HepG2 (cell line): ENCODE results near the gene TOGARAM1. TPM values are rescaled to one million over a fixed set of nuclear protein-coding genes. Genes with fewer than 3 reads are reported as not detected.

Source experiments
- HCFC1 ChIP-seq: fragments of 150-350 bp; IDR thresholded peaks from 2 replicates; pipeline ENCODE4 v1.6.1; 2014; ENCODE audit warnings: low read depth, low read length
- HNF4A ChIP-seq: sonication (generic); formaldehyde crosslinking; IDR thresholded peaks from 2 replicates; pipeline ENCODE4 v1.4.0; 2020; ENCODE audit warnings: missing genetic modification reagents
- RFXAP ChIP-seq: sonication (generic); formaldehyde crosslinking; IDR thresholded peaks from 2 replicates; pipeline ENCODE4 v1.4.0; 2020; ENCODE audit warnings: missing genetic modification reagents, borderline replicate concordance
- SATB2 ChIP-seq: sonication (generic); formaldehyde crosslinking; IDR thresholded peaks from 2 replicates; pipeline ENCODE4 v1.5.0; 2020; ENCODE audit warnings: missing genetic modification reagents
- SRY ChIP-seq: sonication (generic); formaldehyde crosslinking; IDR thresholded peaks from 2 replicates; pipeline ENCODE4 v1.8.0; 2022; ENCODE audit warnings: mild to moderate bottlenecking, missing genetic modification reagents
- ZFP90 ChIP-seq: sonication (generic); formaldehyde crosslinking; IDR thresholded peaks from 2 replicates; pipeline ENCODE4 v1.8.0; 2022; ENCODE audit warnings: missing genetic modification reagents, mild to moderate bottlenecking, inconsistent platforms, borderline replicate concordance
- ZKSCAN5 ChIP-seq: sonication (generic); formaldehyde crosslinking; IDR thresholded peaks from 2 replicates; pipeline ENCODE4 v1.5.1; 2020; ENCODE audit warnings: mild to moderate bottlenecking, missing genetic modification reagents
- ZNF446 ChIP-seq: sonication (generic); formaldehyde crosslinking; IDR thresholded peaks from 2 replicates; pipeline ENCODE4 v1.5.0; 2020; ENCODE audit warnings: mild to moderate bottlenecking, missing genetic modification reagents
- ZNF546 ChIP-seq: sonication (generic); formaldehyde crosslinking; conservative IDR thresholded peaks from 2 replicates; pipeline ENCODE4 v1.8.1; 2023; ENCODE audit warnings: mild to moderate bottlenecking, missing genetic modification reagents
- ZNF761 ChIP-seq: sonication (generic); formaldehyde crosslinking; conservative IDR thresholded peaks from 2 replicates; pipeline ENCODE4 v1.4.0; 2020; ENCODE audit warnings: mild to moderate bottlenecking, missing genetic modification reagents
- ZSCAN31 ChIP-seq: sonication (generic); formaldehyde crosslinking; IDR thresholded peaks from 2 replicates; pipeline ENCODE4 v1.5.0; 2020; ENCODE audit warnings: low read depth, mild to moderate bottlenecking, missing genetic modification reagents
- polyA plus RNA-seq, 8 experiments: library from polyadenylated mRNA; depleted of rRNA in 3 of 8; stranded (reverse) in 7 of 8; unstranded in 1 of 8; fragments of >200 nt; fragmentation: Illumina TruSeq in 4 of 8; extraction: Trizol in 4 of 8; gene quantifications; 2 replicates each; pipeline versions ENCODE4 v1.2.1 to v1.2.3, GENCODE V29; 2011 to 2016; ENCODE audit warnings: low read depth in 4 of 8, missing spikeins in 1 of 8, mixed read lengths in 1 of 8; ENCODE audit not compliant: insufficient read depth in 1 of 8
- total RNA-seq, 5 experiments: library from RNA; depleted of rRNA; stranded (reverse); fragments of >200 nt; fragmentation: Illumina TruSeq; extraction: Trizol; gene quantifications; 2 replicates each; pipeline ENCODE4 v1.2.3, GENCODE V29; 2016; ENCODE audit warnings: low read depth in 1 of 5
- TF ChIP-seq, protein P1 (sequence below): sonication (generic); formaldehyde crosslinking; IDR thresholded peaks from 2 replicates; pipeline ENCODE4 v1.4.0; 2020; ENCODE audit warnings: missing genetic modification reagents
- TF ChIP-seq, protein P2 (sequence below): sonication (generic); formaldehyde crosslinking; IDR thresholded peaks from 2 replicates; pipeline ENCODE4 v1.4.0; 2020; ENCODE audit warnings: missing genetic modification reagents, borderline replicate concordance
- TF ChIP-seq, protein P3 (sequence below): sonication (generic); formaldehyde crosslinking; IDR thresholded peaks from 2 replicates; pipeline ENCODE4 v1.4.0; 2020; ENCODE audit warnings: missing genetic modification reagents
- TF ChIP-seq, protein P4 (sequence below): IDR thresholded peaks from 2 replicates; pipeline ENCODE4 v1.6.1; 2016; ENCODE audit warnings: mild to moderate bottlenecking
- TF ChIP-seq, protein P5 (sequence below): sonication (generic); formaldehyde crosslinking; IDR thresholded peaks from 2 replicates; pipeline ENCODE4 v1.9.0; 2022; ENCODE audit warnings: low read depth, missing genetic modification reagents

Gene TOGARAM1
- total and polyA plus RNA-seq, 2 of the 13 experiments (the other 11 are each of a cell fraction or from before 2014, with no cell fraction given): 5.6 to 9.8 TPM

DNA sequence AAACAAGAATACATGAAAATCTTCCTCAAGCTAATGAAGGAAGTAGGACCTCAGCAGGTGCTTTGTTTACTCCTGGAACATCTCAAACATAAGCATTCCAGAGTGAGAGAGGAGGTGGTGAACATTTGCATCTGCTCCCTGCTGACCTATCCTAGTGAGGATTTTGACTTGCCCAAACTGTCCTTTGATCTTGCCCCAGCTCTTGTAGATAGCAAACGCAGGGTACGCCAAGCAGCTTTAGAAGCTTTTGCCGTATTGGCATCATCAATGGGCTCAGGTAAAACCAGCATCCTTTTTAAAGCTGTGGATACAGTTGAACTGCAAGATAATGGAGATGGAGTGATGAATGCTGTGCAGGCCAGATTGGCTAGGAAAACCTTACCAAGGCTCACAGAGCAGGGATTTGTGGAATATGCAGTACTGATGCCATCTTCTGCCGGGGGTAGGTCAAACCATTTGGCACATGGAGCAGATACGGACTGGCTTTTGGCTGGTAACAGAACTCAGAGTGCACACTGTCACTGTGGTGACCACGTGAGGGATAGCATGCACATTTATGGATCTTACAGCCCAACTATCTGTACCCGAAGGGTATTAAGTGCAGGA lies 1.9 kb downstream of the TOGARAM1 start (continued):
- TF ChIP-seq, protein P1, sequence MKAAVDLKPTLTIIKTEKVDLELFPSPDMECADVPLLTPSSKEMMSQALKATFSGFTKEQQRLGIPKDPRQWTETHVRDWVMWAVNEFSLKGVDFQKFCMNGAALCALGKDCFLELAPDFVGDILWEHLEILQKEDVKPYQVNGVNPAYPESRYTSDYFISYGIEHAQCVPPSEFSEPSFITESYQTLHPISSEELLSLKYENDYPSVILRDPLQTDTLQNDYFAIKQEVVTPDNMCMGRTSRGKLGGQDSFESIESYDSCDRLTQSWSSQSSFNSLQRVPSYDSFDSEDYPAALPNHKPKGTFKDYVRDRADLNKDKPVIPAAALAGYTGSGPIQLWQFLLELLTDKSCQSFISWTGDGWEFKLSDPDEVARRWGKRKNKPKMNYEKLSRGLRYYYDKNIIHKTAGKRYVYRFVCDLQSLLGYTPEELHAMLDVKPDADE (CRISPR knock-in tag): no peak
- TF ChIP-seq ZKSCAN5 (CRISPR knock-in tag) (no peak), SATB2 (CRISPR knock-in tag) (no peak), ZSCAN31 (CRISPR knock-in tag) (0 out of 2 replicates have a peak, but pooled peaks have one; percentile 28), ZNF446 (no peak), SRY (CRISPR knock-in tag) (no peak), RFXAP (CRISPR knock-in tag) (no peak), ZNF546 (CRISPR knock-in tag) (no peak), HCFC1 (no peak), HNF4A (CRISPR knock-in tag) (peak; percentile 33; the same call in 1 of the 2 replicates), ZFP90 (CRISPR knock-in tag) (no peak), ZNF761 (CRISPR knock-in tag) (no peak)
- TF ChIP-seq, protein P2, sequence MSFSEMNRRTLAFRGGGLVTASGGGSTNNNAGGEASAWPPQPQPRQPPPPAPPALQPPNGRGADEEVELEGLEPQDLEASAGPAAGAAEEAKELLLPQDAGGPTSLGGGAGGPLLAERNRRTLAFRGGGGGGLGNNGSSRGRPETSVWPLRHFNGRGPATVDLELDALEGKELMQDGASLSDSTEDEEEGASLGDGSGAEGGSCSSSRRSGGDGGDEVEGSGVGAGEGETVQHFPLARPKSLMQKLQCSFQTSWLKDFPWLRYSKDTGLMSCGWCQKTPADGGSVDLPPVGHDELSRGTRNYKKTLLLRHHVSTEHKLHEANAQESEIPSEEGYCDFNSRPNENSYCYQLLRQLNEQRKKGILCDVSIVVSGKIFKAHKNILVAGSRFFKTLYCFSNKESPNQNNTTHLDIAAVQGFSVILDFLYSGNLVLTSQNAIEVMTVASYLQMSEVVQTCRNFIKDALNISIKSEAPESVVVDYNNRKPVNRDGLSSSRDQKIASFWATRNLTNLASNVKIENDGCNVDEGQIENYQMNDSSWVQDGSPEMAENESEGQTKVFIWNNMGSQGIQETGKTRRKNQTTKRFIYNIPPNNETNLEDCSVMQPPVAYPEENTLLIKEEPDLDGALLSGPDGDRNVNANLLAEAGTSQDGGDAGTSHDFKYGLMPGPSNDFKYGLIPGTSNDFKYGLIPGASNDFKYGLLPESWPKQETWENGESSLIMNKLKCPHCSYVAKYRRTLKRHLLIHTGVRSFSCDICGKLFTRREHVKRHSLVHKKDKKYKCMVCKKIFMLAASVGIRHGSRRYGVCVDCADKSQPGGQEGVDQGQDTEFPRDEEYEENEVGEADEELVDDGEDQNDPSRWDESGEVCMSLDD (CRISPR knock-in tag): no peak
- TF ChIP-seq, protein P3, sequence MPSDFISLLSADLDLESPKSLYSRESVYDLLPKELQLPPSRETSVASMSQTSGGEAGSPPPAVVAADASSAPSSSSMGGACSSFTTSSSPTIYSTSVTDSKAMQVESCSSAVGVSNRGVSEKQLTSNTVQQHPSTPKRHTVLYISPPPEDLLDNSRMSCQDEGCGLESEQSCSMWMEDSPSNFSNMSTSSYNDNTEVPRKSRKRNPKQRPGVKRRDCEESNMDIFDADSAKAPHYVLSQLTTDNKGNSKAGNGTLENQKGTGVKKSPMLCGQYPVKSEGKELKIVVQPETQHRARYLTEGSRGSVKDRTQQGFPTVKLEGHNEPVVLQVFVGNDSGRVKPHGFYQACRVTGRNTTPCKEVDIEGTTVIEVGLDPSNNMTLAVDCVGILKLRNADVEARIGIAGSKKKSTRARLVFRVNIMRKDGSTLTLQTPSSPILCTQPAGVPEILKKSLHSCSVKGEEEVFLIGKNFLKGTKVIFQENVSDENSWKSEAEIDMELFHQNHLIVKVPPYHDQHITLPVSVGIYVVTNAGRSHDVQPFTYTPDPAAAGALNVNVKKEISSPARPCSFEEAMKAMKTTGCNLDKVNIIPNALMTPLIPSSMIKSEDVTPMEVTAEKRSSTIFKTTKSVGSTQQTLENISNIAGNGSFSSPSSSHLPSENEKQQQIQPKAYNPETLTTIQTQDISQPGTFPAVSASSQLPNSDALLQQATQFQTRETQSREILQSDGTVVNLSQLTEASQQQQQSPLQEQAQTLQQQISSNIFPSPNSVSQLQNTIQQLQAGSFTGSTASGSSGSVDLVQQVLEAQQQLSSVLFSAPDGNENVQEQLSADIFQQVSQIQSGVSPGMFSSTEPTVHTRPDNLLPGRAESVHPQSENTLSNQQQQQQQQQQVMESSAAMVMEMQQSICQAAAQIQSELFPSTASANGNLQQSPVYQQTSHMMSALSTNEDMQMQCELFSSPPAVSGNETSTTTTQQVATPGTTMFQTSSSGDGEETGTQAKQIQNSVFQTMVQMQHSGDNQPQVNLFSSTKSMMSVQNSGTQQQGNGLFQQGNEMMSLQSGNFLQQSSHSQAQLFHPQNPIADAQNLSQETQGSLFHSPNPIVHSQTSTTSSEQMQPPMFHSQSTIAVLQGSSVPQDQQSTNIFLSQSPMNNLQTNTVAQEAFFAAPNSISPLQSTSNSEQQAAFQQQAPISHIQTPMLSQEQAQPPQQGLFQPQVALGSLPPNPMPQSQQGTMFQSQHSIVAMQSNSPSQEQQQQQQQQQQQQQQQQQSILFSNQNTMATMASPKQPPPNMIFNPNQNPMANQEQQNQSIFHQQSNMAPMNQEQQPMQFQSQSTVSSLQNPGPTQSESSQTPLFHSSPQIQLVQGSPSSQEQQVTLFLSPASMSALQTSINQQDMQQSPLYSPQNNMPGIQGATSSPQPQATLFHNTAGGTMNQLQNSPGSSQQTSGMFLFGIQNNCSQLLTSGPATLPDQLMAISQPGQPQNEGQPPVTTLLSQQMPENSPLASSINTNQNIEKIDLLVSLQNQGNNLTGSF (CRISPR knock-in tag): no peak
- TF ChIP-seq, protein P4, sequence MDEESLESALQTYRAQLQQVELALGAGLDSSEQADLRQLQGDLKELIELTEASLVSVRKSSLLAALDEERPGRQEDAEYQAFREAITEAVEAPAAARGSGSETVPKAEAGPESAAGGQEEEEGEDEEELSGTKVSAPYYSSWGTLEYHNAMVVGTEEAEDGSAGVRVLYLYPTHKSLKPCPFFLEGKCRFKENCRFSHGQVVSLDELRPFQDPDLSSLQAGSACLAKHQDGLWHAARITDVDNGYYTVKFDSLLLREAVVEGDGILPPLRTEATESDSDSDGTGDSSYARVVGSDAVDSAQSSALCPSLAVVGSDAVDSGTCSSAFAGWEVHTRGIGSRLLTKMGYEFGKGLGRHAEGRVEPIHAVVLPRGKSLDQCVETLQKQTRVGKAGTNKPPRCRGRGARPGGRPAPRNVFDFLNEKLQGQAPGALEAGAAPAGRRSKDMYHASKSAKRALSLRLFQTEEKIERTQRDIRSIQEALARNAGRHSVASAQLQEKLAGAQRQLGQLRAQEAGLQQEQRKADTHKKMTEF (CRISPR knock-in tag): no peak
- TF ChIP-seq, protein P5, sequence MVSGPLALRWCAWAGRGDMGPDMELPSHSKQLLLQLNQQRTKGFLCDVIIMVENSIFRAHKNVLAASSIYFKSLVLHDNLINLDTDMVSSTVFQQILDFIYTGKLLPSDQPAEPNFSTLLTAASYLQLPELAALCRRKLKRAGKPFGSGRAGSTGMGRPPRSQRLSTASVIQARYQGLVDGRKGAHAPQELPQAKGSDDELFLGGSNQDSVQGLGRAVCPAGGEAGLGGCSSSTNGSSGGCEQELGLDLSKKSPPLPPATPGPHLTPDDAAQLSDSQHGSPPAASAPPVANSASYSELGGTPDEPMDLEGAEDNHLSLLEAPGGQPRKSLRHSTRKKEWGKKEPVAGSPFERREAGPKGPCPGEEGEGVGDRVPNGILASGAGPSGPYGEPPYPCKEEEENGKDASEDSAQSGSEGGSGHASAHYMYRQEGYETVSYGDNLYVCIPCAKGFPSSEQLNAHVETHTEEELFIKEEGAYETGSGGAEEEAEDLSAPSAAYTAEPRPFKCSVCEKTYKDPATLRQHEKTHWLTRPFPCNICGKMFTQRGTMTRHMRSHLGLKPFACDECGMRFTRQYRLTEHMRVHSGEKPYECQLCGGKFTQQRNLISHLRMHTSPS: peak; percentile 51; the same call in 1 of the 2 replicates
